ENCODE data around the gene ADAMTSL3. TPM values are rescaled to one million over a fixed set of nuclear protein-coding genes. Genes with fewer than 3 reads are reported as not detected.

The ADAMTSL3 gene
- total RNA-seq, 4 donors from 2014 or later = 4.9 to 8.8 (median 6.8) TPM

GRCh38 chr15:83848315-83849050 is 194.6 kb downstream of the ADAMTSL3 start:
- intact Hi-C loops (cut with DNase I; ENCODE audit: low total_unique reads) (no loop called here), in situ Hi-C loops (cut with MboI; ENCODE audit: low pct_ligation_motif_present in 1 of 4, low pct_unique_long_range_greater_than_20kb in 1 of 4, low sequenced_read_pairs in 3 of 4) (no loop called here)
- no peak overlapping the region for H3K4me3 ChIP-seq
- H3K27ac ChIP-seq = peak overlapping the region; percentile 29 to 58 (median 54)
- peaks cover 0 to 20% (median 2%) of the 10 kb centered on the region in 4 donors for H3K4me1 ChIP-seq
- no peaks in the 10 kb centered on the region for H3K27me3 ChIP-seq
- 43 to 48% methylated on average over 2 of the region's 2 CpGs for WGBS, 2 donors (ENCODE audit: low coverage in 1 of 2)
- H3K36me3 ChIP-seq = no peaks in the 10 kb centered on the region
- no peak for DNase-seq
- no peak for TF ChIP-seq POLR2A (IDR thresholded peaks at IDR 0.05)
- no peak for TF ChIP-seq EP300 (IDR thresholded peaks at IDR 0.05; ENCODE audit: low read depth)
- no peak for TF ChIP-seq CTCF (IDR thresholded peaks at IDR 0.05)
- TF ChIP-seq POLR2AphosphoS5 (IDR thresholded peaks at IDR 0.05) = peak; percentile 39 to 76 (median 49)
- no peaks in the 10 kb centered on the region for H3K9me3 ChIP-seq

GRCh38 chr15:83850015-83850414 is 196.1 kb downstream of the ADAMTSL3 start:
- H3K4me3 ChIP-seq = no peak overlapping the region
- in situ Hi-C loops (cut with MboI; ENCODE audit: low pct_ligation_motif_present in 1 of 4, low pct_unique_long_range_greater_than_20kb in 1 of 4, low sequenced_read_pairs in 3 of 4) (no loop called here), intact Hi-C loops (cut with DNase I; ENCODE audit: low total_unique reads) (loop anchor here (10.0 kb wide), 1 partner anchor 195 kb away; the partner anchor contains the start of gene ADAMTSL3)
- no peak for TF ChIP-seq POLR2AphosphoS5 (IDR thresholded peaks at IDR 0.05)
- TF ChIP-seq CTCF (IDR thresholded peaks at IDR 0.05) = no peak
- no peak for TF ChIP-seq EP300 (IDR thresholded peaks at IDR 0.05; ENCODE audit: low read depth)
- no peak for TF ChIP-seq POLR2A (IDR thresholded peaks at IDR 0.05)
- no peaks in the 10 kb centered on the region for H3K9me3 ChIP-seq
- DNase-seq = no peak
- no peaks in the 10 kb centered on the region for H3K36me3 ChIP-seq
- 47% methylated on average over 5 of the region's 5 CpGs for WGBS, 2 donors (ENCODE audit: low coverage in 1 of 2)
- H3K27ac ChIP-seq = peak overlapping the region; percentile 29 to 58 (median 49)
- peaks cover 0 to 19% (median 2%) of the 10 kb centered on the region in 4 donors for H3K4me1 ChIP-seq
- no peaks in the 10 kb centered on the region for H3K27me3 ChIP-seq

GRCh38 chr15:83850501-83851245 is 196.8 kb downstream of the ADAMTSL3 start:
- in situ Hi-C loops (cut with MboI; ENCODE audit: low pct_ligation_motif_present in 1 of 4, low pct_unique_long_range_greater_than_20kb in 1 of 4, low sequenced_read_pairs in 3 of 4) = no loop called here
- H3K4me1 ChIP-seq = peaks cover 0 to 19% (median 2%) of the 10 kb centered on the region in 4 donors
- no peak for DNase-seq

More at GRCh38 chr15:83850501-83851245, 196.8 kb downstream of the ADAMTSL3 start:
- Histone ChIP-seq H3K27ac (peak overlapping the region; percentile 42 to 55 (median 48)), H3K9me3 (no peaks in the 10 kb centered on the region), H3K36me3 (no peaks in the 10 kb centered on the region), H3K27me3 (no peaks in the 10 kb centered on the region), H3K4me3 (no peak overlapping the region)
- no peak for TF ChIP-seq POLR2AphosphoS5 (IDR thresholded peaks at IDR 0.05)
- no peak for TF ChIP-seq EP300 (IDR thresholded peaks at IDR 0.05; ENCODE audit: low read depth)
- no peak for TF ChIP-seq POLR2A (IDR thresholded peaks at IDR 0.05)
- TF ChIP-seq CTCF (IDR thresholded peaks at IDR 0.05) = no peak
- 52 to 57% methylated on average over 5 to 8 of the region's 8 CpGs for WGBS, 2 donors (ENCODE audit: low coverage in 1 of 2)
- intact Hi-C loops (cut with DNase I; ENCODE audit: low total_unique reads) = loop anchor here (10.0 kb wide), 1 partner anchor 196 kb away; the partner anchor contains the start of gene ADAMTSL3

Data from transverse colon (tissue), 4 donors.